Measurements from ENCODE around the gene GPX4. TPM values are rescaled to one million over a fixed set of nuclear protein-coding genes. Genes with fewer than 3 reads are reported as not detected.
A peak's percentile ranks its signal among the peaks of the same experiment; 100 is the strongest.

The GPX4 gene
- total RNA-seq, 1 donor from 2014 or later = 210 TPM

- Mint-ChIP-seq H3K4me1 (ENCODE audit: low read depth, unreplicated experiment) (peaks cover 3% of the 10 kb centered on the region), H3K36me3 (ENCODE audit: unreplicated experiment) (no peaks in the 10 kb centered on the region), H3K9me3 (ENCODE audit: unreplicated experiment) (peaks cover 12% of the 10 kb centered on the region), H3K4me3 (ENCODE audit: unreplicated experiment) (no peak overlapping the region), H3K27ac (ENCODE audit: unreplicated experiment) (no peak overlapping the region), H3K27me3 (ENCODE audit: unreplicated experiment) (peaks cover 7% of the 10 kb centered on the region)
- no peak for TF ChIP-seq CTCF (IDR thresholded peaks at IDR 0.05; ENCODE audit: partially characterized antibody, unreplicated experiment)
- no peak for DNase-seq
These were observed 5.4 kb upstream of the GPX4 start for GRCh38 chr19:1098177-1099051.

- Mint-ChIP-seq H3K27ac (ENCODE audit: unreplicated experiment) (no peak overlapping the region), H3K4me1 (ENCODE audit: low read depth, unreplicated experiment) (no peaks in the 10 kb centered on the region), H3K36me3 (ENCODE audit: unreplicated experiment) (no peaks in the 10 kb centered on the region), H3K27me3 (ENCODE audit: unreplicated experiment) (no peaks in the 10 kb centered on the region), H3K4me3 (ENCODE audit: unreplicated experiment) (no peak overlapping the region), H3K9me3 (ENCODE audit: unreplicated experiment) (peaks cover 8% of the 10 kb centered on the region)
- no peak for TF ChIP-seq CTCF (IDR thresholded peaks at IDR 0.05; ENCODE audit: partially characterized antibody, unreplicated experiment)
- no peak for DNase-seq
These were observed 2.5 kb upstream of the GPX4 start for GRCh38 chr19:1101337-1101698.

- Mint-ChIP-seq H3K4me1 (ENCODE audit: low read depth, unreplicated experiment) (no peaks in the 10 kb centered on the region), H3K27me3 (ENCODE audit: unreplicated experiment) (no peaks in the 10 kb centered on the region), H3K4me3 (ENCODE audit: unreplicated experiment) (no peak overlapping the region), H3K27ac (ENCODE audit: unreplicated experiment) (no peak overlapping the region), H3K9me3 (ENCODE audit: unreplicated experiment) (peaks cover 8% of the 10 kb centered on the region), H3K36me3 (ENCODE audit: unreplicated experiment) (no peaks in the 10 kb centered on the region)
- DNase-seq = no peak
- no peak for TF ChIP-seq CTCF (IDR thresholded peaks at IDR 0.05; ENCODE audit: partially characterized antibody, unreplicated experiment)
These were observed 1.2 kb upstream of the GPX4 start for GRCh38 chr19:1102407-1103131.

GRCh38 chr19:1103132-1103707 lies 574 bp upstream of the GPX4 start:
- peaks cover 8% of the 10 kb centered on the region for H3K9me3 Mint-ChIP-seq (ENCODE audit: unreplicated experiment)
- peak overlapping the region; percentile 28 for H3K27ac Mint-ChIP-seq (ENCODE audit: unreplicated experiment)
- H3K36me3 Mint-ChIP-seq (ENCODE audit: unreplicated experiment) = no peaks in the 10 kb centered on the region
- peak overlapping the region; percentile 59 for H3K4me3 Mint-ChIP-seq (ENCODE audit: unreplicated experiment)
- H3K27me3 Mint-ChIP-seq (ENCODE audit: unreplicated experiment) = no peaks in the 10 kb centered on the region
- no peak for DNase-seq
- H3K4me1 Mint-ChIP-seq (ENCODE audit: low read depth, unreplicated experiment) = no peaks in the 10 kb centered on the region
- TF ChIP-seq CTCF (IDR thresholded peaks at IDR 0.05; ENCODE audit: partially characterized antibody, unreplicated experiment) = no peak

Measured in glutamatergic neuron (in vitro differentiated cells).